HG03565 (cell line): ENCODE data around the gene LYZL2.
"Not testable (repeated sequence)": the region's sequence is repeated elsewhere in the genome, so short reads cannot be mapped to it uniquely, and the experiment has no call there.

ENCODE experiments used
- ATAC-seq: cut with Tn5 transposase; IDR thresholded peaks from one replicate; pipeline ENCODE4 v1.9.1; 2021; ENCODE audit warnings: mild to moderate bottlenecking, moderate library complexity; ENCODE audit not compliant: unreplicated experiment

Gene LYZL2

DNA sequence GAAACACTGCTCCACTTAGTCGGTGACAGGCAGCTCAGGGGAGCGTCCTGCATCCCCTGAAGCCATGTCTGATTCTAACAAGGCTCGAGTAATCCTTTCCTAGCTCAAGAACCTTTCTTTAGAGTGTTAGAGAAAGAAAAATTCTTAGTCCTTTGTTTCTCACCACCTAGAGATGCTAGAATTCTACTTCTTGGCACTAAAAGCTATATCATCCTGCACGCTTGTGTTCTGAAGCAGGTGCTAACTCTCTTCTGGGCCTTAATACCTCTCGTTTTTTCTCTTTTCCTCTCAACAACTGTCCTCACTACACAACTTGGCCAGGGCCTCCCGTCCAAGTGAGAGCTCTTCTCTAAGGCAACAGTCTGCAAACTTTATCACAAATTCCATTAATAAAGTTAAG is at the start of gene LYZL2:
LYZL2 (minus strand) TSS at position 101 of the 400 bp plus-strand sequence. CDS start 2,838 bp downstream, outside the sequence.
- ATAC-seq, result no peak

DNA sequence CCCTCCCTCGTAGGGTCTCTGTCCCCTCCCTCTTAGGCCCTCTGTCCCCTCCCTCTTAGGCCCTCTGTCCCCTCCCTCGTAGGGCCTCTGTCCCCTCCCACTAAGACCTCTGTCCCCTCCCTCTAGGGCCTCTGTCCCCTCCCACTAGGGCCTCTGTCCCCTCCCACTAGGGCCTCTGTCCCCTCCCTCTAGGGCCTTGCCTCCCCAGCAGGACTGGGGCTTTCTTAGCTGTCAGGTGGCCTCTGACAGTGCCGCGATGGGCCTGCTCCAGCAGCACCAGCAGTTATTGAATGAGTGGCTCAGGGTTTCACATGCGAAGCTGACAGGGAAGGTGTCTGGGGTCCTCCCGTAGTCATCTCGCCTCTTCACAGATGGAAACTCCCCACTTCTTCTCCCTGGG is 48.1 kb upstream of the LYZL2 start:
- not testable (repeated sequence) for ATAC-seq

DNA sequence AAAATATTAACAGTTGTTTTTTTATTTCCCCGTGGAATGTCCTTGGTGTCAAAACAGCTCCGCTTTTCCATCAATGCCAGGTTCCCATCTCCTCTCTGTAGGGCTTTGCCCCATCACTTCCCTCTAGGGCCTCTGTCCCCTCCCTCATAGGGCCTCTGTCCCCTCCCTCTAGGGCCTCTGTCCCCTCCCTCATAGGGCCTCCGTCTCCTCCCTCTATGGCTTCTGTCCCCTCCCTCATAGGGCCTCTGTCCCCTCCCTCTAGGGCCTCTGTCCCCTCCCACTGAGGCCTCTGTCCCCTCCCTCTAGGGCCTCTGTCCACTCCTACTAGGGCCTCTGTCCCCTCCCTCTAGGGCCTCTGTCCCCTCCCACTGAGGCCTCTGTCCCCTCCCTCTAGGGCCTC is 47.6 kb upstream of the LYZL2 start:
- ATAC-seq, result not testable (repeated sequence)

DNA sequence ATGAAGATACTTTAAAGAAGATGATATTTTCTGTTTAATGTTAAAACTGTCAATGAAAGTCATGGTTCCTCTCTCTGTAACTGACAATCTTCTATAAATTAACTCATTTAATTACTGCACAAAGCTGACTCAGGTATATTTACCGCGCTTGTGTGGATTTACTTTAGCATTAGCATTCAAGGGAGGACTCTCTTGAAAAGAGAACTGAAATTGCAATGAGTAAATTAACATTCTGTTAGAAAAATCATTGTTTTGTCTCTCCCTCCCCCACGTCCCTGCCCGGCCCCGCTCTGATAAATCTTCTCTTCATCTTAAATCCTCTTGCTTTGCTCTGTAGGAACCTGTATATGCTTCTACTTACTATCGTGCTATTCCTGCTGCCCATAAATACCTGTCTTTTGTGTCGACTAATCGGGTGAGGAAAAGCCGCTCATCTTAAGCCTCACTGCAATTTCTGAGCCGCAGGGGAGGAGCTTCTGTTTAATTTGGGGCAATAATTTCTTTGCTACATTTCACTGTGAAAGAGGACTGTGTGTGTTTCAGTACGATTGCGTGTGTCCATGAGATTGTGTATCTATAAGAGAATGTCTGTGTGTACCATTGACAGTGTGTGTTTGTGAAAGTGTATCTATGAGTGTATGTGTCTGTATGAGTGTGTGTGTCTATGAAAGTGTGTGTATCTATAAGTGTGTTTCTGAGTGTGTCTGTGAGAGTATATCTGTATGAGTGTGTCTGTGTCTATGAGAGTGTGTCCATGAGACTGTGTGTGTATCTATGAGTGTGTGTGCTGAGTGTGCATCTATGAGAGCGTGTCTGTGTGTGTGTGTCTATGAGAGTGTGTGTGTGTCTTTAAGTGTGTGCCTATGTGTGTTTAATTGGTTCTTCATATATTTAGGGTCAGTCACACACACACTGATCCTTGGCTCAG is 46.5 kb upstream of the LYZL2 start:
- ATAC-seq, result no peak

DNA sequence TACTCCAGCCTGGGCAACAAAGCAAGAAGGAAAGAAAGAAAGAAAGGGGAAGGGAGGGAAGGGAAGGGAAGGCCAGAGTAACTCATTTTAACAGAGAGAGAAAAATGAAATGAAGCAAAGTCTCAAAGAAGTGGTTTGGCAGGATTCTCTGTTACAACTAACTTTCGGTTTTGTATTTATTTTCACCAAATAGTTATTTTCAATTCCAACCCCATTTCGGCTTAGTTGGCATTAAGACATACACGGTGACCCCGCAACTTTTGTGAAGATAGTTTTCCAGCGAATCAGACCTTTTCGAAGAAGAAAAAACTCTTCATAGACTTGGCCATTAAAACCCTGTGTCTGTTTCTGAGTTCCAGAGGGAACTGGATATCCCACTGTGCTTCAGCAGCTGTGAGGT is 45.2 kb upstream of the LYZL2 start:
- no peak for ATAC-seq

DNA sequence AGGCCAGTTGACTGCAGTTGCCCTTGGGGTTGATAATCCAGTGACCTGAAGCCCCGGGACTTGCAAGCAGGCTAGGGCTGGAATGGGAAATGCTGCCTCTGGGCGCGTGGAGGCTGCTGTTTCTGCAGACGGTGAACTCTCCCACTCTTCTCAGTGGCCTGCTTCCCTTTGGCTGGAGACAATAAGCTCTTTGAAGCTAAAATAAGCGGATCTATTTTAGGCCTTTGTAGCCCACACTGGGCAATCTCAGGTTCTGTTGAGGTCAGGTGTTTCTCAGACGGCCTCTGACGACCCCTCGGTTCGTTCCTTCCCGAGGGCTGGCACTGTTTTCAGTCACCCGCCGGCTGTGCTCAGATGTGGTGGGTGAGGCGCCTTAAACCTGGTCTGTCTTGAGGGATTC is 43.7 kb upstream of the LYZL2 start:
- not testable (repeated sequence) for ATAC-seq

DNA sequence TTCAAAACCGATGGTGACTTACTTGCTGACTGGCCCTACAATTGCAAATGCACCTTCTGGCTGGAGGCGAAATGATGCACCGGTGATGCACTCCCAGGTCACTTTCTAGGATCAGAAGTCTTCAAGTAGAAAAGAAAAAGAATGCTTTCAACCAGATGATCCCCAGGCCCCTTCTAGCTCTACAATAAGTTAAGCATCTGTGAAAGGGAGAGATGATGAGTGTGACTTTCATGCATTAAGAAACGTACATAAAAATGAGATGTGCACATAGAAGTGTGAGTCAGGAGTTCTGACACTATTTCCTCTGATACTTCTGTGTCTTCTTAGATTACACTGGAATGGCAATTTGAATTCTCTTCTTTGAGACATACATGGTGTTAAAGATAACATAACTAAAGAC is 42.8 kb upstream of the LYZL2 start:
- not testable (repeated sequence) for ATAC-seq

DNA sequence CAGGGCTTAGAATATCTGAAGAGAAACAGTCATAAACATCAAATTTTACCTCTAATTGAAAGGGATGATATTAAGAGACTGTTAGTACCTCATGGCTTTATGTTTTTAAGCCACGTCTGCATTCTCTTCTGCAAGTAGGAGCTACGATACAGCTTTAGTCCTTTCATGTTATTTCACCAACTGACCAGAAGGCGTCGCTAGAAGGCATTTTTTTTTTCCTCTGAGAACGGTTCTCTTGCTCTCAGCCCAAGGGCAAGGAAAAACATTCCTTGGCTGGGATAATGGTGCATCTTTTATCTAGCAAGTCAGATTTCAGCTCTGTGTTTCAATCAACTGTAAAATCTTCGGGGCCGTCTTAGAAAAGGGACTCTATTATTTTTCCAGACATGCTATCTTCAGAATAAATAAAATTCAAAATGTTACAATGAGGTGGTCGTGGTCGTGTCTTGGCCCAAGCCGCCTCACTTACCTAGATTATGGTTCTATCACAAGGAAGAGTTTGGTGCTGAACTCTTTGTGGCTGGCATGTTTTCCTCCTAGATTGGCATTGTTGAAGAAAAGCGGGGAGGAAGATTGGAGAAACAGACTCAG is 41.6 kb upstream of the LYZL2 start:
- no peak for ATAC-seq

DNA sequence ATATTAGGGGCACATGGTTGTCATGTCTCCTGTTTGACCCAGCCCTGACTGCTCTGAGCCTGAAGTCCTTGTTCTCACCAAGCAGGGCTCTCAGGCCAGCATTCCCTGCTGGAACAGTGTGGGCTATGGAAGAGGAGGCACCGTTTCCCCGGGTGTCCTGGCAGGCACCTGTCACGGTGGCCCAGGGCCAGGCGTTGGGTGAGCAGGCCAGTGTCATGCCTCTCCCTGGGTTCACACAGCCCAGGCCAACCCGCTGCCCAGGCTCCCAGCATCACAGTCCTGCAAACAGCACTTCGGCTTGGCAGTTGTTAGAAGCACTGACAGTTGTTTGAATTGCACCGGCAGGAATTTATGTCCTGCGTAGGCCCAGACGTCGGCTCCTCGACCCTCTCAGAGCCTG is 38.4 kb upstream of the LYZL2 start:
- ATAC-seq, result not testable (repeated sequence)

DNA sequence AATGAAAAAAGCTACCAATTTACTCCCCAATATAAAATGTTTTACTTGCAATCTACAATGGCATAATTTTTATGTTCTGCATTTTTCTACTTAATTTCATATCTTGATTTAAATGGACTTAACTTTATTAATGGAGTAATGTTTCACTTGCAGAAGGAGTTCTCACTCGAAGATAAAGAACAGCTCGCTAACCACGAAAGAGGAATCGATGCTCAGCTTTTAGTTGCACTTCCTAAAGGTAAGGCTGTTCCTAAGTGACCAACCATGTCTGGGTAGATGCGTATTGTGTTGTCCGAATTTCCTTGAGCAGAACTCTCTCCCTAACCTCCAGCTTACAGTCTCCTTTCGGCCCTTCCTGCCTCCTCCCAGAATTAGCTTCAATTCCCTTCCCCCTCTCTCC is 33.9 kb upstream of the LYZL2 start:
- ATAC-seq, result peak; percentile 96

DNA sequence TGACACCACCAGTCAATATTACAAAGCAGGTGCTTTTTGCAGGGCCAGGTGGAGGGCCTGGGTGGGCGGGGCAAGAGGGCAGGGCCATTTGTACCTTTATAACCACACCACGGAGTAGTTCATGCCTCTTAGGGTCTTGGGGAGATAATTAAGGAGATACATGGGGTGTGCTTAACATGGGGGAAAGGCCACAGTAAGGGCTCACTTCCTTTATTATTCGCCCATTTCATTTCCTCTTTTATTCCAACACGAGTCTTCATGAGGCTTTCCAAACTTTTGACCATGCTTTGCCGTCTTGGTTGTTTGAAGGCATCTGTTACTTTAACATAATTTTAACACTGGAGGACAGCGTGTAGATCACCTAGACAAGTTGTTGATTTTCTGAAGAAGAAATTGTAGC is 33.3 kb upstream of the LYZL2 start:
- no peak for ATAC-seq

DNA sequence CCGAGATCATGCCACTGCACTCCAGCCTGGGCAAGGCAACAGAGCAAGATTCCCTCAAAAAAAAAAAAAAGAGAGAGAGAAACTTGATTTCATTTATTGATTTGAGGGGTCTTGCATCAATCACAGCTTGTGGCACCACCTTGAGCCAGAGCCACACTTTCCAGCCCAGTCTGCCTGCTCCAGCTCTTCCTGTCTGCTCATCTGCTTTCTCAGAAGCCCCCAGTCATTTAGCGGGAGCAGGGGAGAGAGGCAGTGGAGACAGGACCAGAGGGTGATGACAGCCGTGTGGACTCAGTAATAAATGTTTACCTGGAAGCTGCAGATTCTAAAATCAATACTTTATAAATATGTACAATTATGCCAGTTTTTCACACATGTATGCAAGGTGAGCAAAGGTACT is 30.8 kb upstream of the LYZL2 start:
- not testable (repeated sequence) for ATAC-seq

DNA sequence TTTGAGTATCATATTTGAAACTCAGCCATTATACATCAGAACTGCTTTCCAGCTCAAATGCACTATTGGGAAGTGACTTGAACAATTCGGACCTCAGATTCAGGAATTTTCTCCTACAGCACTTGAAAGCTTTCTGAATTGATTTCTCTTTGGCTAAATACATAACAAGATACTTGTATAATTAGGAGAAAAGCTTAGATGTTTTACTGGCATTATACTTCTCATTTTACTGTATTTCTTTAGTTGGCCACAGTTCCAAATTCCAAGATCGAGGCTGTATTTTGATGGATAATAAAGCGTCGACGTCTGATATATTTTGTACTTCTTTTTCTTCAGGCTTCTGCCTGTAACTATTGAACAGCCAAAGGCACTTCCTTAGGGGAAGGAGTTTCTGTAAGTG is 26.7 kb upstream of the LYZL2 start:
- ATAC-seq, result no peak

DNA sequence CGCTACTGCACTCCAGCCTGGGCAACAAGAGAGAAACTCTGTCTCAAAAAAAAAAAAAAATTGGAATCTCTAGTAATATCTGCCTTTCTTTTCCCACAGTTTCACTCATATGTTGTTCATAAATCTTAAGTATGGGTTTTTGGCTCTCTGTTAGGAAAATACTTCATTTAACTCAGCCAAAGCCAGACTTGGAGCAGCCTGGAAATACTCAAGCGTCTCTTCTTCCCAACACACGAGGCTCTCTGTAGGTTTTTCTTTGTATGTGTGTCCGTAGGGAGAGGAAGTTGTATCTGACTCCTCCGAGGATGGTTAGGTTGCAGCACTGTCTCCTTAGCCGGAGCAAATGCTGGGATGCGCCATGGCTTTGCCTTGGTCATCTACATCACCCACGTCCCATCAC is 25.4 kb upstream of the LYZL2 start:
- ATAC-seq, result not testable (repeated sequence)

DNA sequence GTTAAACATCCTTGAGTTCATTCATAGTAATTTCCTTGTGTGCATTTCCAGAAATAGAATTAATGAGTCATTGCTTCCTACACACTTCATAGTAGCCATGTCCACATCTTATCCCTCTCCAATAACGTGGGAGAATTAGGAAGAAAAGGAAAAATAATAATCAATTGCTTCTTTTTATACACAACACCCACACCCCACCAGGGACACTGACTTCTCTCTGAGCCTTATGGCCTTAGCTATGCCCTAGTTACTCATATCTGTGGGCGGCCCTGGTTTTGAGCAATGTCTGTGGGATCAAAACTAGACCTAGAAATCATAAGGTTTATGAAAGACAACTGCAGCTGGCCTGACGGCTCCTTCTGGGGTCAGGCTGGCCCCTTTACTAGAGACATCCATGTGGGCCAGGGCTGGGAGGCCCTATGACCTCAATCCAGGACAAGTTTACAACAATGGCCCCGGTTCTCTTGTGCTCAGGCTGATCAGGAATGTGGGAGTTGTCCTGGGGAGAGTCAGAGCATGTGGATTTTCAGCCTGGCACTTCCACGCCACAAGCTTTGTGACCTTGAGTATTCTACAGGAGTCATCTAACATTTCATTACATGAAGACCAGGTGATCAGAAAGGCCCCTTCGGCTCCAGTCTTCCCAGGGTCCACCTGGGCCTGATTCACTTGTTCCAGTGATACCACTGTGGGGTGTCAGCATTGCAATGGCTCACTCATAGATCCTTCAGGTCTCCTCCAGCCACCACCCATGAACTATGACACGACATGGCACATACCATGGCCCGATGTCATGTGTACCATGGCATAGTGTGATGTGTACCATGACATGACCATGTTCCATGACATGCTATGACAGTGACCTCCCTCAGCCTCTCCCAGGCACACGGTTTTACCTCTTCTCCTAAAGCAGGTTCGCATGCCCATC is 22.2 kb upstream of the LYZL2 start:
- ATAC-seq, result not testable (repeated sequence)

DNA sequence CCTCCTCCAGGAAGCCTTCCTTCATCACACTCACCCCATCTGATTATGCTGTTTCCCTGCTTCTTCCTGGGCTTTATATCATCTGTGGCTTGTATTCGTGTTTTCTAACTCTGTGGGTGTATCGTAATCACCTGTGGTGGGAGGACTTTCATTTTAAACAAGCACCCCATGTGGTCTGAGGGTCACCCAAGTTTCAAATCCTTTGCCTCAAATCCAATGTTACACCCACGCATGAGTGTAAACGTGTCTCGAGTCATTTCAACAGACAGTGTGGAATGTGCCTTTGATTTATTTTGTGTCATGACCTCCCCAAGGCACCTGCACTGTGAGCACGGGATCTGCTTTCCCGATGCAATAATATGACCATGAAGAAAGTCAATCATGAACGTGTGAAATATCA is 17.5 kb upstream of the LYZL2 start:
- no peak for ATAC-seq

DNA sequence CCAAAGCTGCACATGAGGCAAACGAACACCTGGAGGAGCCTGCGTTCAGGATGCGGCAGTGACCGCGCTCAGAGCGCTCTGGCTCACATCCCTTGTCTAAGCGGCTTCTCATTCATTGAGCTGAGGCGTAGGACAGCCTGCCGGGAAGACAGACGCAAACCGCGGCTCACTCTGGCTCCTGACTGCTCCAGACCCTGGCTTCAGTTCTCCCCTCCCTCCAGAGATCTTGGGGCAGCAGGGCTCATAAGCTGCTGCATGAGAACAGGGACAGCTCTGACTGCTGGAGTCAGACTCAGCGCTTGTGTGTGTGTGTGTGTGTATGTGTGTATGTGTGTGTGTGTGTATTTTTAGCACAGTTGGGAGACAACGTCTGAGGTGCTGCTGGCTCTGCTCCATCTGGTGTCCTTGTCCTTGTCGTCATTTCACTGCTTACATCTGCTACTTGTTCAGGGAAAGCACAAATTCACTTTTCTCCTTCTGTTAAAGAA is 15.8 kb upstream of the LYZL2 start:
- no peak for ATAC-seq

DNA sequence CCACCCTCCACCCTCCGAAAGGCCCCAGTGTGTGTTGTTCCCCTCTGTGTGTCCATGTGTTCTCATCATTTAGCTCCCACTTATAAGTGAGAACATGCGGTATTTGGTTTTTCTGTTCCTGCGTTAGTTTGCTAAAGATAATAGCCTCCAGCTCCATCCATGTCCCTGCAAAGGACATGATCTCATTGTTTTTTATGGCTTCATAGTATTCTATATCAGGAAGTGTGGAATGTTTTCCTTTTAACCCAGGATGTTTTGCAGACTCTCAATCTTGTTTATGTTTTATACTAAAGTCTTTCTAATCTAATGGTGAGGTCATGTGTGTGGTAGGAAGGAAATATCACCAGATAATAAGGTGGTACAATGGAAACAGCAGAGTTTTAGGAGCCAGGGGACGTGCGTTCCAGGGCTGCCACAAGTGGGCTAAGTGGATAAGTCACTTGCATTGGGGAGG is 14.9 kb upstream of the LYZL2 start:
- ATAC-seq, result not testable (repeated sequence)

DNA sequence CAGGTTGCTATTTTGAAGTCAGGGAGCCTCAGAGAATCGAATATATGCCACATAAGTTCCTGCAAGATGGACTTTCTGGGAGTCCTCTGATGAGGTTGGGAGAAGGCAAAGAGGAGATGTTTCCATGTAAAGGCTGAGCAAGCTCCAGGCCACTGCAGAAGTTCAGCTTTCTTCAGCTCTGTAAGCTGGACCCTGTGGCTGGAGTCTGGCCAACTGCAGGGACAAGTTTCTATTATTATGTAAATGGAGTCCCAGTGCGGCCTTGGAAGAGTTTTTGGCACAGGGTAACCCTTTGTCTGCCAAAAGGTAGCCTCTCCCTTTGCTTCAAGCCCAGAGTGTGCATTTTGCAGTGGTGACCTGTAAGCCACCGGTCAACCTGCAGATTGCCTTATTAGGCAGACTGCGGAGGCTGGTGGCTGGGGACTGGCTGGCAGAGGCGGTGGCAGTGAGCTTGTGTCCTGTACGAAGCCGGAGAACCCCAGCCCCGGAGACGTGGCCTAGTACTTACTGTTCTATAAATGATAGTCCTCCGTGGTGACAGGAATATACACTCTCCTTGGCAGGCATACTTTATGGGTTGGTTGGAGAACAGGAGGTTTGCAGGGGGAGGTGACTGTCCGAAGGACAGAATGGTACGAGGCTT is 14.1 kb upstream of the LYZL2 start:
- not testable (repeated sequence) for ATAC-seq

DNA sequence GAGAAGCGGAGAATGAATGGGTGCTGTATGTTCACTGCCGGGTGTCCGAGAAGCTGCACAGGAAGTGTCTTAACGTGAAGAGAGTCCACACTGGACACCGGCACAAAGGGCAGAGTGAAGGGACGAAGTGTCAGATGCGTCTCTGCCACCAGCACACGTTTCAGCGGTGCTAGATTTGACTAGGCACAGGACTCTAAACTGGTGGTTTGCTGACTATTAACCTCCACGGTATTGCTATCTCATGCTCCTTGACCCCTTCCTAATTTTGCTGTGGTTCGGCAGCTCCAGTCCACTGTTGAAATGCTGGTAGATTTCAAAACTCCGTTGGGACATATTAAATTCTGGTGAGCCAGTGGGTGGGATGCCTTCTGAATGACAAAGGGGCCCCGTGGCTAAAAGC is 13.3 kb upstream of the LYZL2 start:
- not testable (repeated sequence) for ATAC-seq
